ENCODE results near the gene DIAPH1.
A peak's percentile ranks its signal among the peaks of the same experiment; 100 is the strongest.

Gene DIAPH1

GRCh38 chr5:141618804-141619554 lies at the start of gene DIAPH1:
DIAPH1 (minus strand) TSS chr5:141619000; CDS start chr5:141618914, 86 bp downstream.
- DNase-seq = peak; percentile 55

- DNase-seq = no peak
These were observed 47.5 kb upstream of the DIAPH1 start for GRCh38 chr5:141665995-141666940.

GRCh38 chr5:141664733-141665461 lies 46.1 kb upstream of the DIAPH1 start:
- DNase-seq = no peak

- DNase-seq = no peak
These were observed 44.7 kb upstream of the DIAPH1 start for GRCh38 chr5:141663506-141663905.

GRCh38 chr5:141662028-141662427 lies 43.2 kb upstream of the DIAPH1 start:
- no peak for DNase-seq

- DNase-seq = no peak
These were observed 39.2 kb upstream of the DIAPH1 start for GRCh38 chr5:141657937-141658545.

GRCh38 chr5:141657404-141657803 lies 38.6 kb upstream of the DIAPH1 start:
- no peak for DNase-seq

- DNase-seq = no peak
These were observed 37.6 kb upstream of the DIAPH1 start for GRCh38 chr5:141656396-141656795.

GRCh38 chr5:141655020-141655419 lies 36.2 kb upstream of the DIAPH1 start:
- no peak for DNase-seq

- DNase-seq = no peak
These were observed 35.5 kb upstream of the DIAPH1 start for GRCh38 chr5:141654298-141654697.

GRCh38 chr5:141651728-141652105 lies 32.9 kb upstream of the DIAPH1 start:
- no peak for DNase-seq

- no peak for DNase-seq
These were observed 32.3 kb upstream of the DIAPH1 start, which contains the start of gene FCHSD1 for GRCh38 chr5:141650851-141651727. FCHSD1 (minus strand) TSS chr5:141651418; CDS start chr5:141651368, 50 bp downstream.

GRCh38 chr5:141649972-141650371 lies 31.2 kb upstream of the DIAPH1 start:
- DNase-seq = no peak

GRCh38 chr5:141649056-141649688 lies 30.4 kb upstream of the DIAPH1 start:
- no peak for DNase-seq

- no peak for DNase-seq
These were observed 29.1 kb upstream of the DIAPH1 start for GRCh38 chr5:141647851-141648250.

GRCh38 chr5:141647242-141647641 lies 28.4 kb upstream of the DIAPH1 start:
- DNase-seq = no peak

GRCh38 chr5:141646026-141646425 lies 27.2 kb upstream of the DIAPH1 start:
- no peak for DNase-seq

- DNase-seq = no peak
These were observed 23.0 kb upstream of the DIAPH1 start for GRCh38 chr5:141641634-141642267.

GRCh38 chr5:141640698-141641097 lies 21.9 kb upstream of the DIAPH1 start:
- no peak for DNase-seq

- no peak for DNase-seq
These were observed 21.2 kb upstream of the DIAPH1 start for GRCh38 chr5:141640051-141640415.
